ENCODE results near the gene NAALADL1.

DNA sequence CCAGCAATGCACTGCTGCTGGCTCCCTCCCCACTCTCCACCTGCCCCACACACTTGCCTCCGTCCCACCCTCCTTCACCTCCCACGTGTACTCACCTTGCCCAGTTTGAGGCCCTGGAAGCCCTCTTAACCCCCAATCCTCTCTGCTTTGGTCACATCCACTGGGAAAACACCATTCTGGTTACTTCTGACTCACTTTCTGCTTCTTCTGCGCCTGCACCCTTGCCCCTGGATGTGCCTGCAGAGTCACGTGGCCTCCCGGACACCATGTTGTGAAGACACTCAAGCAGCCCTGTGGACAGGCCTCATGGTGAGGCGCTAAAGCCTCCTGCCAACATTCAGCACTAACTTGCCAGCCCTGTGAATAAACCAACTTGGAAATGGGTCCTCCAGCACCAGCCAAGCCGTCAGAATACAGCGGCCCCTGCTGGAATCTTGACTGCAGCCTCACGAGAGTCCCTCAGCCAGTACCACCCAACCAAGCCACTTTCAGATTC is 2.6 kb upstream of the NAALADL1 start:
- TF ChIP-seq, protein P1, sequence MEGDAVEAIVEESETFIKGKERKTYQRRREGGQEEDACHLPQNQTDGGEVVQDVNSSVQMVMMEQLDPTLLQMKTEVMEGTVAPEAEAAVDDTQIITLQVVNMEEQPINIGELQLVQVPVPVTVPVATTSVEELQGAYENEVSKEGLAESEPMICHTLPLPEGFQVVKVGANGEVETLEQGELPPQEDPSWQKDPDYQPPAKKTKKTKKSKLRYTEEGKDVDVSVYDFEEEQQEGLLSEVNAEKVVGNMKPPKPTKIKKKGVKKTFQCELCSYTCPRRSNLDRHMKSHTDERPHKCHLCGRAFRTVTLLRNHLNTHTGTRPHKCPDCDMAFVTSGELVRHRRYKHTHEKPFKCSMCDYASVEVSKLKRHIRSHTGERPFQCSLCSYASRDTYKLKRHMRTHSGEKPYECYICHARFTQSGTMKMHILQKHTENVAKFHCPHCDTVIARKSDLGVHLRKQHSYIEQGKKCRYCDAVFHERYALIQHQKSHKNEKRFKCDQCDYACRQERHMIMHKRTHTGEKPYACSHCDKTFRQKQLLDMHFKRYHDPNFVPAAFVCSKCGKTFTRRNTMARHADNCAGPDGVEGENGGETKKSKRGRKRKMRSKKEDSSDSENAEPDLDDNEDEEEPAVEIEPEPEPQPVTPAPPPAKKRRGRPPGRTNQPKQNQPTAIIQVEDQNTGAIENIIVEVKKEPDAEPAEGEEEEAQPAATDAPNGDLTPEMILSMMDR (IDR thresholded peaks at IDR 0.05), result no peak
- TF ChIP-seq POLR2A (IDR thresholded peaks at IDR 0.05), result no peak
